K562 (cell line): ENCODE results near the gene ZFPM1. TPM values are rescaled to one million over a fixed set of nuclear protein-coding genes. Genes with fewer than 3 reads are reported as not detected.
"Not testable (repeated sequence)": the region's sequence is repeated elsewhere in the genome, so short reads cannot be mapped to it uniquely, and the experiment has no call there.

Source experiments
- CBFA2T2 ChIP-seq: fragments of 450-650 bp; conservative IDR thresholded peaks from 2 replicates; pipeline ENCODE4 v1.6.1; 2017; ENCODE audit warnings: mild to moderate bottlenecking
- CREB1 ChIP-seq, 2 experiments: sonication (generic) in 1 of 2; formaldehyde crosslinking in 1 of 2; IDR thresholded peaks; 2 replicates each; pipeline versions ENCODE4 v1.6.1 to v1.8.0; 2012 to 2022; ENCODE audit warnings: inconsistent platforms in 1 of 2, mild to moderate bottlenecking in 1 of 2, missing genetic modification reagents in 1 of 2, moderate library complexity in 1 of 2
- CREM ChIP-seq: IDR thresholded peaks from 2 replicates; pipeline ENCODE4 v1.6.1; 2014; ENCODE audit warnings: antibody characterized with exemption, low read depth
- FOXK2 ChIP-seq, 2 experiments: fragments of 450-650 bp; IDR thresholded peaks in 1 of 2; conservative IDR thresholded peaks in 1 of 2; 2 replicates each; pipeline ENCODE4 v1.6.1; 2016; ENCODE audit warnings: low read depth in 2 of 2, mild to moderate bottlenecking in 1 of 2
- FOXM1 ChIP-seq, 2 experiments: fragments of 450-650 bp in 1 of 2; sonication (generic) in 1 of 2; formaldehyde crosslinking in 1 of 2; IDR thresholded peaks; 2 replicates each; pipeline versions ENCODE4 v1.6.1 to v1.9.0; 2017 to 2022; ENCODE audit warnings: low read depth in 2 of 2, mild to moderate bottlenecking in 2 of 2, missing genetic modification reagents in 1 of 2, moderate library complexity in 1 of 2
- MEIS2 ChIP-seq: fragments of 450-650 bp; IDR thresholded peaks from 2 replicates; pipeline ENCODE4 v1.6.1; 2014; ENCODE audit warnings: mild to moderate bottlenecking; ENCODE audit not compliant: partially characterized antibody
- MTA3 ChIP-seq: fragments of 450-650 bp; formaldehyde crosslinking; IDR thresholded peaks from 2 replicates; pipeline ENCODE4 v1.6.1; 2017; ENCODE audit warnings: mild to moderate bottlenecking, borderline replicate concordance
- NCOA1 ChIP-seq: fragments of 450-650 bp; IDR thresholded peaks from 2 replicates; pipeline ENCODE4 v1.6.1; 2016; ENCODE audit warnings: low read depth
- NR2C1 ChIP-seq, 2 experiments: fragments of 450-650 bp; IDR thresholded peaks; 2 replicates each; pipeline ENCODE4 v1.6.1; 2017; ENCODE audit warnings: mild to moderate bottlenecking in 2 of 2, antibody characterized with exemption in 1 of 2, inconsistent platforms in 1 of 2, missing compliant biosample characterization in 1 of 2, missing genetic modification characterization in 1 of 2
- NR2C2 ChIP-seq, 2 experiments: fragments of 200-800 bp in 1 of 2; sonication (Bioruptor generic) in 1 of 2; sonication (generic) in 1 of 2; formaldehyde crosslinking in 1 of 2; IDR thresholded peaks; 2 replicates each; pipeline versions ENCODE4 v1.6.1 to v1.8.0; 2016 to 2022; ENCODE audit warnings: mild to moderate bottlenecking in 1 of 2, missing compliant biosample characterization in 1 of 2, missing genetic modification characterization in 1 of 2, missing genetic modification reagents in 1 of 2
- TOE1 ChIP-seq, 2 experiments: fragments of 450-650 bp in 1 of 2; sonication (generic) in 1 of 2; formaldehyde crosslinking in 1 of 2; IDR thresholded peaks; 2 replicates each; pipeline versions ENCODE4 v1.7.1 to v1.8.0; 2016 to 2022; ENCODE audit warnings: borderline replicate concordance in 2 of 2, mild to moderate bottlenecking in 2 of 2, antibody characterized with exemption in 1 of 2, inconsistent platforms in 1 of 2, low read depth in 1 of 2, missing genetic modification reagents in 1 of 2, moderate library complexity in 1 of 2
- polyA plus RNA-seq, 8 experiments: library from polyadenylated mRNA; depleted of rRNA in 4 of 8; stranded (reverse) in 5 of 8; unstranded in 3 of 8; fragments of >200 nt; fragmentation: Nextera tagmentation in 2 of 8; fragmentation: Illumina TruSeq in 1 of 8; extraction: Ambion mirVana in 2 of 8; extraction: Trizol in 1 of 8; gene quantifications; 2 replicates each; pipeline versions ENCODE4 v1.2.1 to v1.2.3, GENCODE V29; 2011 to 2014; ENCODE audit warnings: inconsistent platforms in 1 of 8, missing spikeins in 1 of 8
- total RNA-seq, 7 experiments: library from RNA; depleted of rRNA in 6 of 7; stranded (reverse); fragments of >200 nt in 6 of 7; fragmentation: Illumina TruSeq in 2 of 7; extraction: Trizol in 2 of 7; gene quantifications; 2 replicates each; pipeline versions ENCODE4 v1.2.1 to v1.2.3, GENCODE V29; 2011 to 2021; ENCODE audit warnings: low replicate concordance in 1 of 7
- TF ChIP-seq, protein P1 (sequence below): sonication (generic); formaldehyde crosslinking; IDR thresholded peaks from 2 replicates; pipeline ENCODE4 v1.9.0; 2022; ENCODE audit warnings: mild to moderate bottlenecking, missing genetic modification reagents
- TF ChIP-seq, protein P2 (sequence below): fragments of 450-650 bp; formaldehyde crosslinking; IDR thresholded peaks from 2 replicates; pipeline ENCODE4 v1.4.0; 2020; ENCODE audit warnings: mild to moderate bottlenecking, mixed read lengths
- TF ChIP-seq, protein P3 (sequence below): fragments of 450-650 bp; IDR thresholded peaks from 2 replicates; pipeline ENCODE4 v1.6.1; 2016
- TF ChIP-seq, protein P4 (sequence below): sonication (generic); formaldehyde crosslinking; IDR thresholded peaks from 2 replicates; pipeline ENCODE4 v1.5.0; 2020; ENCODE audit warnings: missing genetic modification reagents

The ZFPM1 gene
- total and polyA plus RNA-seq, 9 of the 15 experiments (the other 6 are each of a cell fraction or from before 2014, with no cell fraction given), result 0.03 to 35.9 (median 1.4) TPM

DNA sequence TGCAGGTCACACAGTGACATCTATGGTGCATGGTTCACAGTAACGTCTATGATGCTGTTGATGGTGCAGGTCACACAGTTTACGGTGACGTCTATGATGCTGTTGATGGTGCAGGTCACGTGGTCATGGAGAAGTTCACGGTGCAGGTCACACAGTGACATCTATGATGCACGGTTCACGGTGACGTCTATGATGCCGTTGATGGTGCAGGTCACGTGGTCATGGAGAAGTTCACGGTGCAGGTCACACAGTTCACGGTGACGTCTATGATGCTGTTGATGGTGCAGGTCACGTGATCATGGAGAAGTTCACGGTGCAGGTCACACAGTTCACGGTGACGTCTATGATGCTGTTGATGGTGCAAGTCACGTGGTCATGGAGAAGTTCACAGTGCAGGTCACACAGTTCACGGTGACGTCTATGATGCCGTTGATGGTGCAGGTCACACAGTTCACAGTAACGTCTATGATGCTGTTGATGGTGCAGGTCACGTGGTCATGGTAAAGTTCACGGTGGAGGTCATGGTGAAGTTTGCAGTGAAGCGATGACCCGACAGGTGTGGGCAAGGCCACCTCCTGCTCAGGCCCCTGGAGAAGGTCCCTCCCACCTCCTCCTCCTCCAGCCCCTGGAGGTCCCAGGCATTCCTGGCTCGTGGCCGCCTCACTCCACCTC lies 42.6 kb upstream of the ZFPM1 start (continued):
- TF ChIP-seq TOE1 (IDR thresholded peaks at IDR 0.05; ENCODE audit: borderline replicate concordance), result peak; percentile 76; the same call in 1 of the 2 replicates
- TF ChIP-seq TOE1 (CRISPR knock-in tag; IDR thresholded peaks at IDR 0.05; ENCODE audit: borderline replicate concordance, low read depth); NR2C1 (IDR thresholded peaks at IDR 0.05); FOXM1 (IDR thresholded peaks at IDR 0.05; ENCODE audit: low read depth): not testable (repeated sequence)
- peak; percentile 76 for TF ChIP-seq NR2C1 (tag; IDR thresholded peaks at IDR 0.05)
- TF ChIP-seq, protein P1, sequence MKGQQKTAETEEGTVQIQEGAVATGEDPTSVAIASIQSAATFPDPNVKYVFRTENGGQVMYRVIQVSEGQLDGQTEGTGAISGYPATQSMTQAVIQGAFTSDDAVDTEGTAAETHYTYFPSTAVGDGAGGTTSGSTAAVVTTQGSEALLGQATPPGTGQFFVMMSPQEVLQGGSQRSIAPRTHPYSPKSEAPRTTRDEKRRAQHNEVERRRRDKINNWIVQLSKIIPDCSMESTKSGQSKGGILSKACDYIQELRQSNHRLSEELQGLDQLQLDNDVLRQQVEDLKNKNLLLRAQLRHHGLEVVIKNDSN, result peak; percentile 97
- TF ChIP-seq MEIS2, result peak; percentile 10
- TF ChIP-seq NR2C2 (CRISPR knock-in tag; IDR thresholded peaks at IDR 0.05), result peak; percentile 93
- TF ChIP-seq NR2C2 (tag; IDR thresholded peaks at IDR 0.05), result peak; percentile 92
- TF ChIP-seq CBFA2T2, result peak; percentile 83
- TF ChIP-seq FOXM1 (CRISPR knock-in tag; IDR thresholded peaks at IDR 0.05; ENCODE audit: low read depth), result 0 out of 2 replicates have a peak, but pooled peaks have one; percentile 1
- TF ChIP-seq, protein P2, sequence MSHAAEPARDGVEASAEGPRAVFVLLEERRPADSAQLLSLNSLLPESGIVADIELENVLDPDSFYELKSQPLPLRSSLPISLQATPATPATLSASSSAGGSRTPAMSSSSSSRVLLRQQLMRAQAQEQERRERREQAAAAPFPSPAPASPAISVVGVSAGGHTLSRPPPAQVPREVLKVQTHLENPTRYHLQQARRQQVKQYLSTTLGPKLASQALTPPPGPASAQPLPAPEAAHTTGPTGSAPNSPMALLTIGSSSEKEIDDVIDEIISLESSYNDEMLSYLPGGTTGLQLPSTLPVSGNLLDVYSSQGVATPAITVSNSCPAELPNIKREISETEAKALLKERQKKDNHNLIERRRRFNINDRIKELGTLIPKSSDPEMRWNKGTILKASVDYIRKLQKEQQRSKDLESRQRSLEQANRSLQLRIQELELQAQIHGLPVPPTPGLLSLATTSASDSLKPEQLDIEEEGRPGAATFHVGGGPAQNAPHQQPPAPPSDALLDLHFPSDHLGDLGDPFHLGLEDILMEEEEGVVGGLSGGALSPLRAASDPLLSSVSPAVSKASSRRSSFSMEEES (CRISPR knock-in tag), result peak; percentile 90
- peak; percentile 60 for TF ChIP-seq NCOA1
- peak; percentile 81 for TF ChIP-seq CREB1 (IDR thresholded peaks at IDR 0.05)
- peak; percentile 89 for TF ChIP-seq CREB1 (CRISPR knock-in tag; IDR thresholded peaks at IDR 0.05)
- TF ChIP-seq, protein P3, sequence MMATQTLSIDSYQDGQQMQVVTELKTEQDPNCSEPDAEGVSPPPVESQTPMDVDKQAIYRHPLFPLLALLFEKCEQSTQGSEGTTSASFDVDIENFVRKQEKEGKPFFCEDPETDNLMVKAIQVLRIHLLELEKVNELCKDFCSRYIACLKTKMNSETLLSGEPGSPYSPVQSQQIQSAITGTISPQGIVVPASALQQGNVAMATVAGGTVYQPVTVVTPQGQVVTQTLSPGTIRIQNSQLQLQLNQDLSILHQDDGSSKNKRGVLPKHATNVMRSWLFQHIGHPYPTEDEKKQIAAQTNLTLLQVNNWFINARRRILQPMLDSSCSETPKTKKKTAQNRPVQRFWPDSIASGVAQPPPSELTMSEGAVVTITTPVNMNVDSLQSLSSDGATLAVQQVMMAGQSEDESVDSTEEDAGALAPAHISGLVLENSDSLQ, result peak; percentile 20; the same call in 1 of the 2 replicates
- TF ChIP-seq FOXK2 (conservative IDR thresholded peaks at IDR 0.05 in 1 of 2, IDR thresholded peaks at IDR 0.05 in 1 of 2; ENCODE audit: low read depth in 2 of 2), result 0 out of 4 replicates have a peak, but pooled peaks of 1 of the 2 experiments have one; percentile 14
- TF ChIP-seq CREM, result peak; percentile 74; the same call in 1 of the 2 replicates
- TF ChIP-seq, protein P4, sequence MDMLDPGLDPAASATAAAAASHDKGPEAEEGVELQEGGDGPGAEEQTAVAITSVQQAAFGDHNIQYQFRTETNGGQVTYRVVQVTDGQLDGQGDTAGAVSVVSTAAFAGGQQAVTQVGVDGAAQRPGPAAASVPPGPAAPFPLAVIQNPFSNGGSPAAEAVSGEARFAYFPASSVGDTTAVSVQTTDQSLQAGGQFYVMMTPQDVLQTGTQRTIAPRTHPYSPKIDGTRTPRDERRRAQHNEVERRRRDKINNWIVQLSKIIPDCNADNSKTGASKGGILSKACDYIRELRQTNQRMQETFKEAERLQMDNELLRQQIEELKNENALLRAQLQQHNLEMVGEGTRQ (CRISPR knock-in tag), result peak; percentile 66
- TF ChIP-seq MTA3, result peak; percentile 51; the same call in 1 of the 2 replicates
